ENCODE measurements around the gene WRAP53. TPM values are rescaled to one million over a fixed set of nuclear protein-coding genes. Genes with fewer than 3 reads are reported as not detected.

WRAP53 gene
- total and polyA plus RNA-seq, 2 of the 13 experiments (the other 11 are each of a cell fraction or from before 2014, with no cell fraction given) = 7.0 to 19.5 TPM

- TF ChIP-seq ZNF543 (CRISPR knock-in tag; IDR thresholded peaks at IDR 0.05) (0 out of 2 replicates have a peak, but pooled peaks have one; percentile 32), ASH2L (IDR thresholded peaks at IDR 0.05; ENCODE audit: insufficient read length, low read depth, low read length) (peak; percentile 78), THAP11 (CRISPR knock-in tag; IDR thresholded peaks at IDR 0.05) (peak; percentile 83; the same call in 1 of the 2 replicates), FLYWCH1 (CRISPR knock-in tag; IDR thresholded peaks at IDR 0.05) (no peak), EED (CRISPR knock-in tag; IDR thresholded peaks at IDR 0.05) (no peak), ZNF180 (CRISPR knock-in tag; IDR thresholded peaks at IDR 0.05; ENCODE audit: borderline replicate concordance, low read depth) (no peak), ZNF768 (CRISPR knock-in tag; IDR thresholded peaks at IDR 0.05) (no peak; the same call in 1 of the 2 replicates), MLLT10 (CRISPR knock-in tag; IDR thresholded peaks at IDR 0.05) (no peak), WIZ (CRISPR knock-in tag; IDR thresholded peaks at IDR 0.05) (0 out of 2 replicates have a peak, but pooled peaks have one; percentile 9), ZNF503 (CRISPR knock-in tag; IDR thresholded peaks at IDR 0.05) (no peak), ZNF460 (CRISPR knock-in tag; IDR thresholded peaks at IDR 0.05; ENCODE audit: borderline replicate concordance) (no peak), ZNF563 (CRISPR knock-in tag; IDR thresholded peaks at IDR 0.05) (peak; percentile 73; the same call in 1 of the 2 replicates), ZNF792 (CRISPR knock-in tag; IDR thresholded peaks at IDR 0.05) (peak; percentile 24; the same call in 1 of the 2 replicates), RNF2 (conservative IDR thresholded peaks at IDR 0.05; ENCODE audit: low read depth) (no peak), SP2 (CRISPR knock-in tag; IDR thresholded peaks at IDR 0.05) (peak; percentile 74), ZNF24 (IDR thresholded peaks at IDR 0.05) (no peak), TGIF2 (CRISPR knock-in tag; IDR thresholded peaks at IDR 0.05) (0 out of 2 replicates have a peak, but pooled peaks have one; percentile 10), ELF4 (CRISPR knock-in tag; IDR thresholded peaks at IDR 0.05; ENCODE audit: borderline replicate concordance) (no peak), ZNF724P (CRISPR knock-in tag; IDR thresholded peaks at IDR 0.05; ENCODE audit: borderline replicate concordance) (peak; percentile 55; the same call in 1 of the 2 replicates), TFDP1 (CRISPR knock-in tag; IDR thresholded peaks at IDR 0.05; ENCODE audit: borderline replicate concordance) (peak; percentile 66; the same call in 1 of the 2 replicates), ZNF687 (CRISPR knock-in tag; IDR thresholded peaks at IDR 0.05) (peak; percentile 71; the same call in 1 of the 2 replicates), ZNF572 (CRISPR knock-in tag; IDR thresholded peaks at IDR 0.05) (no peak), NR0B2 (CRISPR knock-in tag; IDR thresholded peaks at IDR 0.05) (no peak), SAP130 (CRISPR knock-in tag; IDR thresholded peaks at IDR 0.05; ENCODE audit: low read depth) (peak; percentile 91)
Observed at GRCh38 chr17:7685533-7686221, 2.6 kb upstream of the WRAP53 start (continued).
